ELF-1 (cell line): ENCODE results near the gene MRPL43.
A peak's percentile ranks its signal among the peaks of the same experiment; 100 is the strongest.

ENCODE experiments used
- DNase-seq: peaks from one replicate; pipeline ENCODE4 v3.0.0-alpha.2; 2016; ENCODE audit warnings: low read depth, low spot score

The MRPL43 gene

DNA sequence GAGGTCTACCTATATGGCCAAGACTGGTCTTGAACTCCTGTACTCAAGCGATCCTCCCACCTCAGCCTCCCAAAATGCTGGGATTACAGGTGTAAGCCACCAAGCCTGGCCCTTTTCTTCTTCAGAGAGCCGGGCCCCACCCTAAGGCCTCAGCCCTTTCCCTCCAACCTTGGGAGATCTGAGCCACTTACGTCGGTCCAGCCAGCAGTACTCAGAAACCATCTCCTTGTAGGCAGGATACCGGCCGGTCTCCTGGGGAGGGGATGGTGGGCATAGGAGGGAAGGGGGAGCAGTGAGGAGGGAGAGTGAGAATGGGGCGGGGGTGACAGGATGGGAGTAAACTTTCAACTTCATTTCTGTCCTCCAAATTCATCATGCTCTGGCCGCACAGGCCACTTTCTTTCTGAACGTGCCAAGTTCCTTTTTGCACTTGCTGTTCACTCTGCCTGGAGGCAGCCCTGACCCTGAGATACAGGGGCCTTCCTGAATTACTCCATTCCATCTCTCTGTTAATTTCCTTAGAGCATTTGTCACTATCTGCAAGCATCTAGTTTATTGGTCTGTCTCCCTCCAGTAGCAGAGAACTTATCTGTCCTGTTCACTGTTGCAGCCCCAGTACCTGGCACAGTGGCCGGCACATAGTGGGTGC lies 33.3 kb upstream of the MRPL43 start:
- no peak for DNase-seq

DNA sequence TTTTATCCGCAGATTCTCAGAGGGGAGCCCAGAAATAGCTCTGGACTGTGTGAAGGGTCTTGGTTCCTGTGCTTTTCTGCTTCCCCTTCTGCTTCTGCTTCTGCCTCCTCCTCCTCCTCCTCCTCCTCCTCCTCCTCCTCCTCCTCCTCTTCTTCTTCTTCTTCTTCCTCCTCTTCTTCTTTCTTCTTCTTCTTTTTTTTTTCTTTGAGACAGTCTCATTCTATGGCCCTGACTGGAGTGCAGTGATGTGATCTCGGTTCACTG lies 32.1 kb upstream of the MRPL43 start:
- DNase-seq: no peak

GRCh38 chr10:101018600-101019439 lies 31.5 kb upstream of the MRPL43 start:
- DNase-seq: peak; percentile 92

- DNase-seq: peak; percentile 59
Measured at GRCh38 chr10:101018118-101018599, 30.9 kb upstream of the MRPL43 start.

- DNase-seq: no peak
Measured at GRCh38 chr10:101016814-101017213, 29.5 kb upstream of the MRPL43 start.

- no peak for DNase-seq
Measured at GRCh38 chr10:101015582-101015973, 28.3 kb upstream of the MRPL43 start.

GRCh38 chr10:101014966-101015581 lies 27.8 kb upstream of the MRPL43 start:
- DNase-seq: no peak

- DNase-seq: peak; percentile 89
Measured at GRCh38 chr10:101014230-101014884, 27.1 kb upstream of the MRPL43 start.

DNA sequence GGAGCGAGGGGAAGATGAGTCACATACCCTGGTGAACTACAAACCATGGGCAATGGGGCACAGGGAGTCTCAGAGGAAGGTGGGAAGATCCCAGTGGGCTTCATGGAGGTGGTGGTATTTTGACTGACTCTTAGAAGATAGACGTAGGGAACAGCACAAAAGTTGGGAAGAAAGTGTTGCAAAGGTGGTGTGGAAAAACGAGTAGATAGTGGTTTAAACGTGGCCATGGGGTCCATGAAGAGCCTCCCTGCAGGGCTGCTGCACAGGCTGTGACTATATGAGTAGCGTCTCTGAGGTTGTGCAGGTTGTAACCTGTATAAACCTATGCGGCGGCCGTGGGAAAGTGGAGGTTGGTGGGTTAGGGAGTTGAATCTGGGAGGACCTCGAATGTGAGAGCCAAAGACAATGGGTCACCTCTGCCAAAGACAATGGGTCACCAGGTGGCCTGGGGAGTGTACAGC lies 26.1 kb upstream of the MRPL43 start:
- no peak for DNase-seq

DNA sequence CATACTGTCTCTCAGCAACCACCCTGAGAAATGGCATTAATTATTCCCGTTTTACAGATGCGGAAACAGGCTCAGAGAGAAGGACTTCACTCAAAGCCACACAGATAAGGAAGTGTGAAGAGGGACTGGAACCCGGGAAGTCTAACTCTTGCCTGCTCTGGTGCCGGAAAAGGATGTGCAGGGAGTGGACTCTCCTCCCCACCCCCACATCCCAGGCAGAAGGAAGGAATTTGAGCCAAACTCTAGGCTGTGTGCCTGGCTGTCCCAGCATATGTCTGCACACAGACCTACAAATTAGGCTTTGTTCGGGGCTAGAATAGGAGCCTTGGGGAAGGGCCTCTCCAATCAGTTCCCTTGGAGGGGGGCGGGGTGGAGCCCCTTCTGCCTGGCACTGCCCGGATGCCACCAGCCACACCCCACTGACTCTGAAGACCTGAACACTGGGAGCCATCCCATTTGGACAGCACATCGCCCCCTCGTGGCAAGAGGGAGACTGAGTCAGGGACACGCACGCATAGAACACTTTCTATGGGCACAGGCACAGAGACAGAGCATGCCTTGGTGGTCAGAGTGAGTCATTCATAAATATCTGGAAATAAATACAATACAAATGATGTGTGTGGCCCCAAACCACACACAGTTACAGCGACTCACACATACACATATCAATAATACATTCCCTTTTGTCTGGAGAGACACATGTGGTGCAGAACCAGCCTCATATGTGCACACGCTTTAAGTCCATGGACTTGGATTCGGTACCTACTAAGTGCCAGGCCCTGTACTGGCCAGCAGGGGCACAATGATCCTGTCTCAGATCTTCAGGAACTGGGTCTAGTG lies 25.4 kb upstream of the MRPL43 start:
- peak; percentile 83 for DNase-seq

GRCh38 chr10:101011517-101012423 lies 24.5 kb upstream of the MRPL43 start:
- DNase-seq: peak; percentile 61

GRCh38 chr10:101010329-101010728 lies 23.0 kb upstream of the MRPL43 start:
- DNase-seq: no peak

DNA sequence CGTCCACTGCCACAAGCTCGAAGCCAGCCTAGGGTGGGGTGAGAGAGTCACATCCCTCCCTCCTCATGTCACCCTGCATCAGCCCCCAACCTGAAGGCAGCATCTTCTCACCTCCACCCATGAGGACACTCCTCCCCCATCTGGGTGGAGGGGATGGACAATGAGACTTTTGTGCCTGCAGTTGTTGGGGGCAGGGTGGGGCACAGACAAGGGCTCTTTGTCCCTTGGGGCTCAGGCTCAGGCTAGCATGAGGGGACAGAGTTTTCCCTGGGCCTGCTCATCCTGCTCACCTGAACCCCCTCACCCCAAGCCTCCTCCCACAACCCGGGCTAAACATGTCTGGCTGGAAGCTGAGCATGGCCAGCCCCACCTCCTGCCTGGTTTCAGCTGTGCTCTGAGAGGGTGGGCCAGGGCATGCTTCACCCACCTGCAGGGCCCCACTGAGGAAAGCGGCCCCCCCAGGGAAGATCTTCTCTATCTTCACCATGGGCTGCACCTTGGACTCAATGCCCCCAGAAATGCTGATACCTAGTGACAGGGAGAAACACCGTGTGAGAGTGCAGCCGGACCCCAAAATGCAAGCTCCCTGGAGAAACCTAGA lies 21.6 kb upstream of the MRPL43 start:
- DNase-seq: no peak

DNA sequence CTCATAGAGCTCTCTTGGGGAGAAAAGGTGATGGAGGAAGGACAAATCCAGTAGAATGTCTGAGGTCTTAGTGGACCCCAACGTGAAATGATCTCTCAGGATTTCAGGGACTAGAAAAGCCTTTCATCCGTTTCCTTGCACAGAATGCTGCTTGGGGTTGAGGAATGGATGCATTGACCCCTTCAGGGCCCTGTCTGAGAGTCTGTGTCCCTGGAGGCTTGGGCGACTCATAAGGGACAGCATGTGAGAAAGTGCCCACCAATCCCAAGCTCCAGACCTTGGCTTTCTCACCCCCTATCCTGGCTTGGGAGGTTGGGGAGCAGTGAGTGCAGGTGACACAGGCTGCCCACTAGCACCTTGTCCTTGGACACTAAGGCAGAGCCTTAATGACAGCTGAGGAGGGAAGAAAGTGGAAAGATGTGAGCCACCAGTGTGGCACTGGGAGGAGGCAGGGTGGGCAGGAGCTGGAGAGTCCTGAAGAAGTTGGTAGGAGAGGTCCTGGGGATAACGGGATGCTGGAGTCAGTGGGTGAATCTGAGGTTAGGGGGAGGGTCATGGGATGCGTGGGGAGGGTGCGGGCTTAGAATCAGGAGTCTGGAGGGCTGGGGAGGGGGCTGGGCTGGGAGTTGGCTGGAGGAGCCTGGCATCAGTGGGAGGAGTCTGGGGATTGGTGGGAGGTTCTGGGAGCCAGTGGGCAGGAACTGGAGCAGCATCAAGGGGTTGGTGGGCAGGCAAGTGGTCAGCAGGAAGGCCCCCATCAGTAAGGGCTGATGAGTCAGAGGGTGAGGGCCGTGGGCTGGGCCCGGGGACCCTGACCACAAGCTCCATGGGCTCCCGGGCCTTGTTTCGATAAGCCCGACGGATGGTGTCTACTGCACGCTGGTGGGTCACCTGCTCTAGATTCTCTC lies 20.9 kb upstream of the MRPL43 start:
- no peak for DNase-seq

GRCh38 chr10:101007099-101007711 lies 19.9 kb upstream of the MRPL43 start:
- DNase-seq: no peak

- no peak for DNase-seq
Measured at GRCh38 chr10:101006593-101007098, 19.3 kb upstream of the MRPL43 start.

- no peak for DNase-seq
Measured at GRCh38 chr10:101005869-101006567, 18.7 kb upstream of the MRPL43 start.
